ENCODE measurements around the gene HDDC3.
A peak's percentile ranks its signal among the peaks of the same experiment; 100 is the strongest.

Gene HDDC3

GRCh38 chr15:90931828-90932659 lies at the start of gene HDDC3:
HDDC3 (minus strand) TSS chr15:90932549; CDS start chr15:90932540, 9 bp downstream.
- H3K9me3 Mint-ChIP-seq: no peaks in the 10 kb centered on the region
- H3K4me1 Mint-ChIP-seq: peaks cover 35 to 65% of the 10 kb centered on the region in 2 donors
- ATAC-seq (replicated peaks) (peak; percentile 65), DNase-seq (peak; percentile 85)
- H3K27ac Mint-ChIP-seq: peak within 1 kb of the TSS; percentile 98
- H3K36me3 Mint-ChIP-seq: peaks cover 6 to 7% of the 10 kb centered on the region in 2 donors
- no peaks in the 10 kb centered on the region for H3K27me3 Mint-ChIP-seq
- peak within 1 kb of the TSS; percentile 96 to 98 for H3K4me3 Mint-ChIP-seq

GRCh38 chr15:90982135-90982534 lies 49.8 kb upstream of the HDDC3 start:
- no peaks in the 10 kb centered on the region for H3K9me3 Mint-ChIP-seq
- H3K27ac Mint-ChIP-seq: peak overlapping the region; percentile 67

GRCh38 chr15:90981681-90982080 lies 49.3 kb upstream of the HDDC3 start:
- peak overlapping the region; percentile 38 for H3K27ac Mint-ChIP-seq
- peak overlapping the region; percentile 39 to 51 for H3K4me3 Mint-ChIP-seq
- peaks cover 16 to 31% of the 10 kb centered on the region in 2 donors for H3K4me1 Mint-ChIP-seq
- H3K36me3 Mint-ChIP-seq: peaks cover 13 to 24% of the 10 kb centered on the region in 2 donors
- peak; percentile 95 for ATAC-seq (replicated peaks)
- H3K9me3 Mint-ChIP-seq: no peaks in the 10 kb centered on the region
- peak; percentile 16 for DNase-seq
- H3K27me3 Mint-ChIP-seq: no peaks in the 10 kb centered on the region

More at GRCh38 chr15:90982135-90982534, 49.8 kb upstream of the HDDC3 start:
- Mint-ChIP-seq H3K4me3 (peak overlapping the region; percentile 39 to 51), H3K27me3 (no peaks in the 10 kb centered on the region), H3K36me3 (peaks cover 13 to 24% of the 10 kb centered on the region in 2 donors), H3K4me1 (peaks cover 16 to 31% of the 10 kb centered on the region in 2 donors)
- DNase-seq: no peak
- ATAC-seq (replicated peaks): peak; percentile 81 to 83

- H3K27me3 Mint-ChIP-seq: no peaks in the 10 kb centered on the region
- no peak overlapping the region for H3K4me3 Mint-ChIP-seq
- ATAC-seq (replicated peaks): no peak
- H3K36me3 Mint-ChIP-seq: peaks cover 18 to 31% of the 10 kb centered on the region in 2 donors
- no peaks in the 10 kb centered on the region for H3K9me3 Mint-ChIP-seq
- no peak for DNase-seq
- no peak overlapping the region for H3K27ac Mint-ChIP-seq
- H3K4me1 Mint-ChIP-seq: peaks cover 16 to 31% of the 10 kb centered on the region in 2 donors
Measured at GRCh38 chr15:90979582-90979981, 47.2 kb upstream of the HDDC3 start.

DNA sequence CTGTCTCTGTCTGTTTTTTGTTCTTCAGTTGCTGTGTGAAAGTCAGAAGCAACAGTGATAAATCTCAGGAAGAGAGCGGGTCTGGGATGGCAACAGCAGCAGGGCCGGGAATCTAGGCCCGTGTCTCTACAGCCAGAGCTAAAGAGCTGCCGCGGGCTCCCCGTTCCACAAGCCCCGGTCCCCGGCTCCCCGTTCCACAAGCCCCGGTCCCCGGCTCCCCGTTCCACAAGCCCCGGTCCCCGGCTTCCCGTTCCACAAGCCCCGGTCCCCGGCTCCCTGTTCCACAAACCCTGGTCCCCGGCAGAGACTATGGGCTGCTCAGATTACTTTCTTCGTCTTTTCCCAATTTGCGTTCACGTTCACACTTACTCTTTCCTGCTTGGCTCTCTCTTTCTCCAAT lies 41.9 kb upstream of the HDDC3 start:
- H3K27ac Mint-ChIP-seq: no peak overlapping the region
- no peak for DNase-seq

DNA sequence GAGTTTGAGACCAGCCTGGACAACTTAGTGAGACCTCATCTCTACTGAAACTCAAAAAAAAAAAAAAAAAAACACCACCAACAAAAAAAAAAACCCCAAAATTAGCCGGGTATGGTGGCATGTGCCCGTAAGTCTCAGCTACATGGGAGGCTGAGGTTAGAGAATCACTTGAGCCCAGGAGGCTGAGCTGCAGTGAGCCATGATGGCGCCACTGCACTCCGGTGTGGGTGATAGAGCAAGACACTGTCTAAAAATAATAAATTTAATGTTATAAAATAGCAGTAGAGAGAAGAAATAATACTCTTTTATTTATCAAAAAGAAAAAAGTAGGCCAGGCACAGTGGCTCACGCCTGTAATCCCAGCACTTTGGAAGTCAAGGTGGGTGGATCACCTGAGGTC lies 39.8 kb upstream of the HDDC3 start:
- no peak for DNase-seq
- H3K27me3 Mint-ChIP-seq: no peaks in the 10 kb centered on the region
- H3K4me1 Mint-ChIP-seq: no peaks in the 10 kb centered on the region
- H3K36me3 Mint-ChIP-seq: peaks cover 16 to 21% of the 10 kb centered on the region in 2 donors
- no peaks in the 10 kb centered on the region for H3K9me3 Mint-ChIP-seq
- H3K27ac Mint-ChIP-seq: no peak overlapping the region
- no peak for ATAC-seq (replicated peaks)
- no peak overlapping the region for H3K4me3 Mint-ChIP-seq

More for the DNA sequence above, 41.9 kb upstream of the HDDC3 start:
- H3K9me3 Mint-ChIP-seq: no peaks in the 10 kb centered on the region
- H3K27me3 Mint-ChIP-seq: no peaks in the 10 kb centered on the region
- no peak for ATAC-seq (replicated peaks)
- peaks cover 0 to under 1% of the 10 kb centered on the region in 2 donors for H3K4me1 Mint-ChIP-seq
- H3K36me3 Mint-ChIP-seq: peaks cover 23 to 30% of the 10 kb centered on the region in 2 donors
- no peak overlapping the region for H3K4me3 Mint-ChIP-seq

- no peak overlapping the region for H3K4me3 Mint-ChIP-seq
- ATAC-seq (replicated peaks): no peak
- no peaks in the 10 kb centered on the region for H3K4me1 Mint-ChIP-seq
- no peaks in the 10 kb centered on the region for H3K9me3 Mint-ChIP-seq
- H3K27me3 Mint-ChIP-seq: no peaks in the 10 kb centered on the region
- peaks cover 14 to 23% of the 10 kb centered on the region in 2 donors for H3K36me3 Mint-ChIP-seq
- no peak for DNase-seq
- H3K27ac Mint-ChIP-seq: peak overlapping the region; percentile 42
Measured at GRCh38 chr15:90970274-90970673, 37.9 kb upstream of the HDDC3 start.

- H3K9me3 Mint-ChIP-seq: no peaks in the 10 kb centered on the region
- H3K27ac Mint-ChIP-seq: peak overlapping the region; percentile 25
- ATAC-seq (replicated peaks) (no peak), DNase-seq (no peak)
- H3K36me3 Mint-ChIP-seq: peaks cover 4 to 23% of the 10 kb centered on the region in 2 donors
- no peaks in the 10 kb centered on the region for H3K4me1 Mint-ChIP-seq
- H3K4me3 Mint-ChIP-seq: no peak overlapping the region
- no peaks in the 10 kb centered on the region for H3K27me3 Mint-ChIP-seq
Measured at GRCh38 chr15:90968434-90968833, 36.1 kb upstream of the HDDC3 start.

GRCh38 chr15:90967206-90967605 lies 34.9 kb upstream of the HDDC3 start:
- DNase-seq (no peak), ATAC-seq (replicated peaks) (no peak)
- peaks cover 9 to 31% of the 10 kb centered on the region in 2 donors for H3K36me3 Mint-ChIP-seq

DNA sequence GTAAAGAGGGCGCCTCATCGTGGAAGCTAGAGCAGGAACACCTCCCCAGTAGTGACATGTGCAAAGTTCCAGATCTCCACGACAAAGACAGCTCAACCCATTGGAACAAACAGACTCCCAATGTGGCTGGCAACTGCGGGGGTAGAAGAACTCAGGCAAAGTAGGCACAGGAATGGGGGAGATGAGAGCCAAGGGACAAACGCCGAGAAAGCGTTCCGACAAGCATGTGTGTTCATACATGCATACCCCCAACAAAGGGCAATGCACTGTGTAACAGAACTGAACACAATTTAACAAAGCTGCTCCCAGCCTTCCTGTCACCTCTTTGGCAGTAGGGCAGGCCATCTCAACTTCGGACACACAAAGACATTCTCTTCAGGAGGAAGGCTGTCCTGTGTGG lies 33.9 kb upstream of the HDDC3 start:
- Mint-ChIP-seq H3K4me3 (no peak overlapping the region), H3K9me3 (no peaks in the 10 kb centered on the region), H3K4me1 (no peaks in the 10 kb centered on the region), H3K36me3 (peaks cover 16 to 40% of the 10 kb centered on the region in 2 donors), H3K27me3 (no peaks in the 10 kb centered on the region), H3K27ac (no peak overlapping the region)
- DNase-seq (no peak), ATAC-seq (replicated peaks) (no peak)

More at GRCh38 chr15:90967206-90967605, 34.9 kb upstream of the HDDC3 start:
- no peaks in the 10 kb centered on the region for H3K27me3 Mint-ChIP-seq
- H3K4me1 Mint-ChIP-seq: no peaks in the 10 kb centered on the region
- no peaks in the 10 kb centered on the region for H3K9me3 Mint-ChIP-seq
- no peak overlapping the region for H3K4me3 Mint-ChIP-seq
- no peak overlapping the region for H3K27ac Mint-ChIP-seq

DNA sequence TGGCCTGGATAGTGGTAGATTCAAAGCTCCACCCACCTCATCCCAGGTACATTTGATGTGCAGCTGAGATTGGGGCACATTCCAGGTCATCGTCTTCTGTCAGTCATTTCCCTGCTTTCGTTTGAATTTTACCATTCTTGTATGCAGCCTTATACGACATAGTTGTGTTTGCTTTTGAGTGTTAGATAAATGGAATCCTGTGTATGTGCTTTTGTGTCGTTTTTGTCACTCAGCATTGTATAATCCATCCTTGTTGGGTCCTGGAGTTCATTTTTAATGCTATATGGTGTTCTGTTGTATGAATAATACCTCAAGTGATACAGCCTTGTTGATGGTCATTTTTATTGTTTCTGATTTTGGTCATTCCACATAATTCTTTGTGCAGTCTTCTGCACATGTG lies 29.7 kb upstream of the HDDC3 start:
- Mint-ChIP-seq H3K27ac (no peak overlapping the region), H3K27me3 (no peaks in the 10 kb centered on the region), H3K4me3 (no peak overlapping the region), H3K36me3 (peaks cover 29 to 54% of the 10 kb centered on the region in 2 donors), H3K9me3 (no peaks in the 10 kb centered on the region), H3K4me1 (peaks cover 3 to 5% of the 10 kb centered on the region in 2 donors)
- DNase-seq (no peak), ATAC-seq (replicated peaks) (no peak)

DNA sequence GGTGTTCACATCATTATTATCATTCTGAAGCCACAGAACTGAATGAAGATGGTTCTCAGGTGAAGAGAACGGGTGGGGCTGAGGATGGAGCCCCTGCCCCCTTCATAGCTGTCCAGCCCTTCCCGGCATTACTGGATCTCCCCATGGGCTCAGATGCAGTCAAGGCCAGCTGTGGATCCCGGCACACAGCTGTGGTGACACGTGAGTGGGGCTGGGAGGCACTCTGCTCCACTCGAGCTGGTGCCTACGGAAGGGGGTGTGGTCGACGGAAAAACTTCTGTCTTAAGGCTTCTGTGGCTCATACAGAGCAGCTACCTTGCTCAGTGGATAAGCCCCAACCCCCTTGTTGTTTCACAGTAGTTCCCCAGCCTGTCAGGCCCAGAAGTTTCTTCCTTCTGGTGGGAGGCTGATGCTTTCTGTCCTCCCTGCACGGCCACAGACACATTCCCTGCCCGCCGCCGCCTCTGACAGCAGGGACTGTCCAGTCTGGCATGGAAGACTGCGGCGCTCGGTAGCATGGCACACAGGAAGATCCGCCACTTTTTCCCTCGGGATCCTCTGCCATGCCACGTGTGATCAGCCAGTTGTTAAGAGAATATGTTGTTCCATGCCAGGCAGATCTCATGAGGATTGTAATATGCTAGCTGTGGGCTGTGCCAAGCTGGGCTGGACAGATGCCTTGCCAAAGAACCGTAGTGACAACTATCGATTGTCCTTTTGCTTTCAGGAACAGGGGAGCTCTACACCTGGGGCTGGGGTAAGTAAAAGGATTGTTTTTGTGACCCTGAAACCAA lies 28.1 kb upstream of the HDDC3 start:
- no peaks in the 10 kb centered on the region for H3K9me3 Mint-ChIP-seq
- H3K27me3 Mint-ChIP-seq: no peaks in the 10 kb centered on the region
- DNase-seq (no peak), ATAC-seq (replicated peaks) (no peak)
- no peak overlapping the region for H3K4me3 Mint-ChIP-seq
- peaks cover 7 to 10% of the 10 kb centered on the region in 2 donors for H3K4me1 Mint-ChIP-seq
- H3K27ac Mint-ChIP-seq: no peak overlapping the region
- H3K36me3 Mint-ChIP-seq: peaks cover 29 to 49% of the 10 kb centered on the region in 2 donors

DNA sequence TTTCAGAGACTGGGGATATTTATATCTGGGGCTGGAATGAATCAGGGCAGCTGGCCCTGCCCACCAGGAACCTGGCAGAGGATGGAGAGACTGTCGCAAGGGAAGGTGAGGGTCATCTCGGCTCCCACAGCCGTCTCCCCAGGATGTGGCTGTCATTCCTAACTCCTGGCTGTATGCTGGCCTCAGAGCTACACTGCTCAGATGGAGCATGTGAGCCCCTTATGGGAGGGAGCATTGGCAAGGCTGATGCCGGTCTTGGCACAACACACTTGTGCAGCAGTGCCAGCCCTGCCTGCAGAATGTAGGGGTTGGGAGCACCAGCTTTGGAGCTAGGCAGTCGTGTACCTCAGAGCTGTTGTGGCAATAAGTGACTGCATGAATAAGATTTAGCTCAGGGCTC lies 27.5 kb upstream of the HDDC3 start:
- Mint-ChIP-seq H3K27ac (no peak overlapping the region), H3K9me3 (no peaks in the 10 kb centered on the region), H3K36me3 (peaks cover 29 to 44% of the 10 kb centered on the region in 2 donors), H3K27me3 (no peaks in the 10 kb centered on the region), H3K4me1 (peaks cover 7 to 16% of the 10 kb centered on the region in 2 donors), H3K4me3 (no peak overlapping the region)
- ATAC-seq (replicated peaks) (no peak), DNase-seq (no peak)

GRCh38 chr15:90959028-90959595 lies 26.8 kb upstream of the HDDC3 start:
- no peaks in the 10 kb centered on the region for H3K27me3 Mint-ChIP-seq
- peaks cover 9 to 23% of the 10 kb centered on the region in 2 donors for H3K4me1 Mint-ChIP-seq
- peaks cover 29 to 48% of the 10 kb centered on the region in 2 donors for H3K36me3 Mint-ChIP-seq
- ATAC-seq (replicated peaks) (no peak), DNase-seq (no peak)
- no peak overlapping the region for H3K4me3 Mint-ChIP-seq
- no peaks in the 10 kb centered on the region for H3K9me3 Mint-ChIP-seq
- H3K27ac Mint-ChIP-seq: no peak overlapping the region
